ENCODE data around the gene RRAGC. TPM values are rescaled to one million over a fixed set of nuclear protein-coding genes. Genes with fewer than 3 reads are reported as not detected.

Gene RRAGC
- total and polyA plus RNA-seq, 2 experiments from 2014 or later: 9.3 to 12.8 TPM

- TF ChIP-seq ZNF462 (CRISPR knock-in tag; IDR thresholded peaks at IDR 0.05) (no peak), CREB1 (CRISPR knock-in tag; IDR thresholded peaks at IDR 0.05; ENCODE audit: low read depth) (no peak), STAT1 (IDR thresholded peaks at IDR 0.05; ENCODE audit: unreplicated experiment) (no peak), REST (IDR thresholded peaks at IDR 0.05; ENCODE audit: unreplicated experiment) (no peak), POLR2AphosphoS5 (IDR thresholded peaks at IDR 0.05; ENCODE audit: low read depth) (no peak), EZH2phosphoT487 (IDR thresholded peaks at IDR 0.05; ENCODE audit: unreplicated experiment) (no peak), CTCF (conservative IDR thresholded peaks at IDR 0.05; ENCODE audit: low read depth in 2 of 2) (no peak), ETS1 (IDR thresholded peaks at IDR 0.05) (no peak), NANOG (IDR thresholded peaks at IDR 0.05; ENCODE audit: borderline replicate concordance) (no peak), ZNF331 (CRISPR knock-in tag; IDR thresholded peaks at IDR 0.05; ENCODE audit: low read depth) (no peak), JUNB (IDR thresholded peaks at IDR 0.05; ENCODE audit: unreplicated experiment) (no peak)
Observed at GRCh38 chr1:38875811-38876210, 16.2 kb upstream of the RRAGC start (continued).
